COLO829 (cell line): Measurements from ENCODE around the gene FAM117B.

Experiments
- DNase-seq: peaks from one replicate; pipeline ENCODE4 v3.0.0; 2012; ENCODE audit warnings: low spot score

The FAM117B gene

GRCh38 chr2:202815548-202816360 lies 181.0 kb downstream of the FAM117B start:
- DNase-seq = no peak

GRCh38 chr2:202817771-202818170 lies 183.0 kb downstream of the FAM117B start:
- DNase-seq = no peak

GRCh38 chr2:202818321-202818720 lies 183.6 kb downstream of the FAM117B start:
- no peak for DNase-seq
